Measurements from ENCODE around the gene CELSR1.

The CELSR1 gene

DNA sequence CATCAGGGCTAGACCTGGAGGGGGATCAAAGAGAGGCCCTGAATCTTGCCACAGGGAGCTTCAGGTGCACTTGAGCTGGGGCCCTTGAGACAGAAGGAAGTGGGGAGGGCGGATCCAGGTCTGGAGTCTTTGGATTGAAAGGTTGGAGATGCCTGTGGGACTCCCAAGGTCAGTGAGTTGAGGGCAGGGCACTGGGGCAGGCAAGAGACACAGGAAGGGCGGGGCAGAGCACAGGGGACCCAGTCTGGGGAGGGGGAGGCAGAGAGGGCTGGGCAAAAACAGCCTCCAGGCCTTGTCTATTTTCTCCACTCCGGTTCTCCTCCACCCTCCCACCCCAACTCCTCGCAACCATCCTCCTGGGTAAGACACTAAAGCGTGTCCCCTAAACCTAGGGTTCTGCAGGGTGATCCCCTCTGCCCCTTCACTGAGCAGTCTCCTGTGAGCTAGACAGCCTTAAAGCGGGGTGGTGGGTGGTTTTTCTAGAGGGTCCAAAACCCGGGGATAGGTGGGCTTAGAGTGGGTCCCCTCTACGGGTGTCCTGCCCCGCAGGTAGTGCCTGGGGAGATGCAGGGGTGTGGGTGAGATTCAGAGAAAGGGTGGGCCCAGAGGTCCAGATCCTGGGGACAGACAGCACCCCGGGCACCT lies 38.6 kb upstream of the CELSR1 start:
- no peak for DNase-seq

DNA sequence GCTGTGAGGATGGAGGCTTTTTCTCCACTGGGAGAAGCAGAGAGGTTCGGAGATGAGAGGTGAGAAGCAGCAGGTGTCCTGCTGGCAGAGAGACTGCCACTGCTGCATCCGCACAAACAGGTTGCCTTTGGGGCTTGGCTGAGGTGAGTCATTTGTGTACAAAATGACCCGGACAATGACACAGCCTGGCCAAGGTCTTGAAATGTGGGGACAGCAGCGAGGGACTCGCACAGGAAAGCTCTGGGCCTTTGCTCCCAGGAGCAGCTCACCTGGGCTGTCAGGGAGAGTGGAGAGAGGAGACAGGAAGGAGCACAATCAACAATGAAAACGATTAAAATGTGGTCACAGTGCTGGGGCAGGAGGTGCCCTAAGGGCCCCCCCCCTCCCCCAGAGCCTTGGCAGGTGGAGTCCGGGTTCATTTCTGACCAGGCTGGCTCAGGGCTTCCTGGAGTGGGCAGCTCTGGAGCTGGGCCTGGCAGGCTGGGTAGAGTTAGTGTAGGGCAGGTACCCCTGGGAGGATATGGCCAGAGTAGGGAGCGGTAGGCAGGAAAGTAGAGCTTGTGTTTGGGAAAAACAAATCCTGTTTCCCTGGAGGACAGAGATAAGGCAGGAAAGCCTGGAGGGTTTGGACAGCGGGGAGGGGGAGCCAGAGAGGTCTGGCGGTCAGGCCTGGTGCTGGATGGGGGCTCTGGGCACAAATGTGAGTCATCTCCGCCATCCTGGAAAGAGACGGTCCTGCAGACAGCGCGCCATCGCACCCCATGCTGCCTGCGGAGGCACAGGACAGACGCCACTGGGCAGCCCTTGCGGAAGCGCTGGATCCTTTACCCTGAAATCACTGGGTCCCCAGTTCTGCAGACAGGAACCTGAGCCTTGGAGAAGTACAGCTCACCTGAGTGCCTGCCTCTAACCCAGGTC lies 37.8 kb upstream of the CELSR1 start:
- DNase-seq: no peak

DNA sequence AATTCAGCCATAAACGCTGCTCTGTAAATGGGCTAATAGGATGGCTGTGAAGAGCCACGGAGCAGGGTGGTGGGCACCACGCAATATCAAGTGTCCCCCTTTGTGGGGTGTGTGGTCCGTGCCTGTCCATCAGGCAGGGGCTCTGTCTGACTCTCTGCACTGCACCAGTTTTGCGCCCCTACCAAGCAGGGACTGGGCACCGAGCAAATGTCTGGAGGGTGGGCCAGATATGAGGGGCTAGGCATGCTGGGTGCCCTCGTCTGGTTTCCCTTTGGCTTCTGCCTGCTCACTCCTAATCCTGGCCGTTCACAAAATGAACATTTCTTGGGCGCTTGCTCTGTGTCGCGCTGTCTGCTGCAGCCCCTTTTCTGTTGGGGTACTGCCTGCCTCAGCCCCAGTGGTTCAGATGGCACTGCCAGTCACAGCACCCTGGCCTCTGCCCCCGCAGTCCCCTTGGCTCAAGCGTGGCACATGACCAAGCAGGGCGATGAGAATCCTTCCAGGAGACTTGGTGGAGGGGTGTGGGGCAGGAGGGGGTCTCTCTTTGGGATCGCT lies 37.1 kb upstream of the CELSR1 start:
- DNase-seq: no peak

DNA sequence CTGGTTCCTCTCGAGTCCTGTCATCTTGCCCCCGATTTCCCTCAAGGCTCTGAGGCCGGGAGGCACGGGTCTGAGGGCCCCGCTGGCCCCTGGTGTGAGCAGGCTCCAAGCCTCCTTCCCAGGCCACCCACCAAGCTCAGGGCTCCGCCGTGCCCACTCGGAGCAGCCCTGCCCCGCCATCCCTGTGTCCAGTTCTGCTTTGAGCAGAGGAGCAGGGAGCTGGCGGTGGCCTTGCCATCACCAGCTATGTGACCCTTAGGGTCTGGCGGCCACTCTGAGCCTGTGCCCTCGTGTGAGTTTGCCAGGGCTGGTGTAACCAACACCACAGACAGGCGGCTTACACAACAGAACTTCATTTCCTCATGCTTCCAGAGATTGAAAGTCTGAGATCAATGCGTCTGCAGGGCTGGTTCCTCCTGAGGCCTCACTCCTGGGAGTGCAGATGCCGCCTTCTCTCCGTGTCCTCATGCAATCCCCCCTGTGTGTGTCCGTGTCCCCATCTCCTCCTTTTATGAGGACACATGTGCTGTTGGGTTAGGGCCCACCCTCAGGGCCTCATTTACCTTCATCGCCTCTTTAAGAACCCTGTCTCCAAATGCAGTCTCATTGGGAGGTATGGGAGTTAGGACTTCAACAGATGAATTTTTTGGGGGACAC lies 36.5 kb upstream of the CELSR1 start:
- no peak for DNase-seq

DNA sequence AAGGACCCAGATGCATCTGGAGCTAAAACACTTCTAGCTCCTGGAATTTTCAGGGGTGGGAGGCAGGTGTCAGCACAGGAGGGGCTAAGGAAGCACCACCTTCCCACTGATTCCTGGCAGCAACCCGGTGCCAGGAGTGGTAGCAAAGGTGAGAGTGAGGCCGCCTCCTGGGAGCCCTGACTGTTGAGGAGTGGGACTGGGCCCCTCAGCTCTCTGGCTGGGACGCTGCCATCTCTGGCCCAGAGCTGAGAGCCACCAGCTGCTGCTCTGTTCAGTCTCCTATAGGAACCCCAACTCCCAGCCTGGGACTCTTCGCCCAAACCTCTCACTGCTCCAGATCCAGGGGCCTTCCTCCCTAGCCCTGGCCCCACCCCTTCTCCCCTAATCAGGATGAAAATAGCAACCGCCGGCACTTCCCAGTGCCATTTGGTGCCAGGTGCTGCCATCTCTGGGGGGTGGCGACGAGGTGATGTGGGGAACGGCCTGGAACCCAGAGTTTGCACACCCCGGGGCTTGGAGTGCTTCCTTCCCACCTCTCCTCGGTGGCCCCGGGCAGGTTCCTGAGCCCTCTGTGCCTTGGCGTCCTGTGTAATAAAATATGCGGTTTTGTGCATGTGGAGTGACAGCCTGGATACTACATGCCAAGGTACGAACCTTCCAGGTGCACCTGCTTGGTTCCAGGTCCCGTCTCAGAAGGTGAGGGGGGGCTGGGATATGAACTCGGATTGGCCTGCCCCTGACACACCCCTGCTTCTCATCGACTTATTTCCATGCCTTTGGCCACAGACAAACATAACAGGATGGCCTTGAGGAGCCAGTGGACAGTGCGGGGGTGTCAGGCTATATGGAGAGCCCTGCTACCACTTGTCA lies 35.7 kb upstream of the CELSR1 start:
- DNase-seq: no peak

DNA sequence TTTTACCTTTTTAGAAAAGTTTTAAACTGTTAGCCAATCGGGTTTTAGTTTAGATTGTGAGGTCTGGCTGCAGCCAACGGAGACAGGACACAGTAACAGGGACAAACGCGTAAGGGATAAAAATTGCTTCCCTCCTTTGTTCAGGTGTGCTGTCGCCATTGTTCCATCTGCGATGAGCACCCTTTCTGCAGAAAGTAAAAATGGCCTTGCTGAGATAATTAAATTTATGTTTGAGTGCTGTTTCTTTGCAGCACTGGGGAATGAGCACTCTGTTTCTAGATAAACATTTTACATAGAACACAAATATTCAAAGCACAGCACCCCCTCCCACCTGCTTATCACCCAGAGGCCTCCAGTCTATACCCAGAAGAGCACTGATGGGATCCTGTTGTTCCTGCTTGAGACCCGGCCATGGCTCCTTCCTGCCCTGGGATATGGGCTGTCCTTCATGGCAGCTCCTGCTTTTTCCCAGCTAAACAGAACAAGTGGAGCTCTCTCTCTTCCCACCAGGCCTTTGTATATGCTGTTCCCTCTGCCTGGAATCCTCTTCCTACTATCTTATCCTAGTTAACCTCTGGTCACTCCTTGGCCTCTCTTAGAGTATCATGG lies 34.3 kb upstream of the CELSR1 start:
- no peak for DNase-seq

DNA sequence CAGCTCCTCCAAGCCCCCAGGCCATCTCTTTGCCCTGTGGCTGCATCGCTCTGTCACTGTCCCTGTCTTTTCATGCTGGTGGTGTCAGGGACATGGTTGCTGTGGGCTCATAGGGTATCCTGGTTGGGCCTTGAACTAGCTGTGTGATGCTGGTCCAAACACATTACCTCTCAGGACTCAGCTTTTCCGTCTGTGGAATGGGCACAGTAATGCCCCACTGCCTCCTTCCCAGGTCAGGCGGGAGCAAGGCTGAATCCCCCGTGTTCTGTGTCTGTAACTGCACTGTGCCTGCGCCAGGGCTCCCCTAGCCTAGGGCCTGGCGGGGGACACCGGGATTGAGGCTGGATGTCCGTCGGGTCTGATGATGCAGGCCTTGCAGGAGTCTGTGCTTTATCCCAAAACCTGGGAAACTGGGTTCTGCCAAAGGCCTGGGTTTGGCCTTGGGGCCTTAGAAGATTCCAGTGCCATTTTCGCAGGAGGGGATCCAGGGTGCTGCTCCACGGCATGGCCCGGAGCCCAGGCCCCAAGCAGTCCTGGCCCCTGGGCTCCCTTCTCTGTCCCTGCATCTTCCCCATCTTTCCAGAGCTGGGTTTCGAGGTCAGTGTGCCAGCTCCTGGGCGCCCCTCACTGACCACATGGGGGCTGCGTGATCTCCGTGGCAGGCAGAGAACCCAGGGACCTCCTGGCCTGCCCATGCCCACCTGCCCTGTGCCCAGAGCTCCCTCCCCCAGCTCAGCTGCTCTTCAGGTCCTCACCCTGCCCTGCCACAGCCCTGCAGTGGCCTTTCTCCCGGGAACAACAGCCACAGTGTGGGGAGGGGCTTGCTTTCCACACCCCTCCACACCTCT lies 32.7 kb upstream of the CELSR1 start:
- DNase-seq: no peak

DNA sequence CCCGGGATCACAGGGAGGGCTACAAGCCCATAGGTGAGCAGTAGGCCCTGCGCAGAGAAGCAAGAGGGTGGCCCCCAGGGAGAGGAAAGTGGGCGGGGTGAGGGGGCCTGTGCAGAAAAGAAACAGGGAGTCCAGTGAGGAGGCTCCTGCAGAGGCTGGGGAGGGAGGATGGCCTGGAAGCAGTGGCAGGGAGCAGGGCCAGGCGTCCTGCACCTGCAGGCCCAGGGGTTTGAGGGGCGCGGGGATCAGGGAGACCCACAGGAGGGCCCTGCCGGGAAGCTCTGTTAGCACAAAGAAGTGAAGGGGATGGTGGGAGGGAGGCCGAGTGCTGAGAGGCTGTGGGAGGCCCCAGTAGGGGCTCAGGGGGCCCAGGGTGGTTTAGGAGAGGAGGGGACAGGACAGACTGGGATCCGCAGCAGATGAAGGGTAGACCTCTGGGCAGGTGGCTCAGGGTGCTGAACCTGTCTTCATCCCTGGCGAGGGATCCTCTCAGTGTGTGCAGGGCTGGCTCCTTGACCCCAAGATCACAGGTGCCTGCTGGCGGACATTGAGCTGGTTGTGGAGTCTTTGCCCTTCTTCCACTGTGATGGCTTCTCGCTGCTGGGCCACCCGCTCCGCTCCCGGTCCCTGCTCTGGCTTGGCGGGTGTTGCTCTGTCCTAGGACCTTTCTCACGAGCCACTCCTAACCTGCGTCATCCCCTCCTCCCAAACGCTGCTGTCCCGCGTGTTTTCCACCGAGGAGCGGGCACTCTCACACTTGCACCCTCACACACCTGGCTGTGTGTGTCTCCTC lies 31.8 kb upstream of the CELSR1 start:
- DNase-seq: no peak

DNA sequence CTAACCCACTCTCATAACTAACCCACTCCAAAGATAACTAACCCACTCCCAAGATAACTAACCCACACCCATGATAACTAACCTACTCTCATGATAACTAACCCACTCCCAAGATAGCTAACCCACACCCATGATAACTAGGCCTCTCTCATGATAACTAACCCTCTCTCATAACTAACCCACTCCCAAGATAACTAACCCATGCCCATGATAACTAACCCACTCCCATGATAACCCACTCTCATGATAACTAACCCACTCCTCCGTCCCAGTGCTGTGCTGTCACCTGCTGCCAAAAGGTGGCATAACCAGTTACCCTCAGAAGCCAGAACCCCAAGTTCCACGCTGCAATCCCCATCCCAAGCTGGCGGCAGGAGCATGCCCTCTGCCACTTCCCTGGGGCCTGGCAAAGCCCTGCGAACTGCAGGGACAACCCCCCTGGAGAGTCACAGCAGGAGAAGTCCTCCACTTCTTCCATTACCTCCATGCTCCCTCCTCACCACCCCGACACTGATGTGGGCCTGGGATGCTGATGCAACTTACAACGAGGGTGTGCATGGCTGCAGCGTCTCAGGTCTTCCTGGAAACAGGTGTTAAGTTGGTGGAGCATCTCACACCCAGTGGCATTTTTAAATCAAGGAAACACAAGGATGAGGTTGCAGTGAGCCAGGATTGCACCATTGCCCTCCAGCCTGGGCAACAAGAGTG lies 30.8 kb upstream of the CELSR1 start:
- no peak for DNase-seq

DNA sequence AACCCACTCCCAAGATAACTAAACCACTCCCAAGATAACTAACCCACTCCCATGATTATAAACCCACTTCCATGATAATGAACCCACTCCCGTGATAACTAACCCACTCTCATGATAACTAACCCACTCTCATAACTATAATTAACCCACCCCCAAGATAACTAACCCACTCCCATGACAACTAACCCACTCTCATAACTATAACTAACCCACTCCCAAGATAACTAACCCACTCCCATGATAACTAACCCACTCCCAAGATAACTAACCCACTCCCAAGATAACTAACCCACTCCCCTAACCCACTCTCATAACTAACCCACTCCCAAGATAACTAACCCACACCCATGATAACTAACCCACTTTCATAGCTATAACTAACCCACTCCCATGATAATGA lies 30.1 kb upstream of the CELSR1 start:
- DNase-seq: no peak

DNA sequence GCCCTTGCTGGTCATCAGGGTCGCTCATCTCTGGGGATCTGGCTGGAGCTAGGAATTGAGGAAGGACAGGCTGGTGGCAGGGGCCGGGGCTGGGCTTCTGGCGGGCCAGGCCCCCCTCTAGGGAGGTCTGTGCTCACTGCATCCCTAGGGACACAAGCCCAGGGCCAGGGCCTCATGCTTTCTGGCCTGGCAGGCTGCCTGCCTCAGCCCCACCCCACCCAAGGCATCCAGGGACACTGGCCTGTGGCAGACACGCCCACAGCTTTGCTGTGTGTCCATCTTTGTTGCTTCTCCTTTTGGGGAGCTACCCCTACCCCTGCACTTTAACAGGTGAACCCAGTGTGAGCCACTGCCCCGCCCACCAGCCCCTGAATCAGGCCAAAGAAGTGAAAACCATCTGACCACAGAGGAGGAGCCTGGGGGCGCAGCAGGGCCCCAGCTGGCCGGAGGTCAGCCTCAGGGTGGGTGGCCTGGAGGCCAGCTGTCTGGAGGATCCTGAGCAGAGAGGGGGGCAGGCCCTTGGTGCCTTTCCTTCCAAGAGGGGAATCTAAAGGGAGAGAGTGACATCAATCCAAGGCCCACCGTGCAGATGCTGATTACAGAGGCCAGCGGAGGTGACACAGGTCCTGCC lies 26.8 kb upstream of the CELSR1 start:
- no peak for DNase-seq

DNA sequence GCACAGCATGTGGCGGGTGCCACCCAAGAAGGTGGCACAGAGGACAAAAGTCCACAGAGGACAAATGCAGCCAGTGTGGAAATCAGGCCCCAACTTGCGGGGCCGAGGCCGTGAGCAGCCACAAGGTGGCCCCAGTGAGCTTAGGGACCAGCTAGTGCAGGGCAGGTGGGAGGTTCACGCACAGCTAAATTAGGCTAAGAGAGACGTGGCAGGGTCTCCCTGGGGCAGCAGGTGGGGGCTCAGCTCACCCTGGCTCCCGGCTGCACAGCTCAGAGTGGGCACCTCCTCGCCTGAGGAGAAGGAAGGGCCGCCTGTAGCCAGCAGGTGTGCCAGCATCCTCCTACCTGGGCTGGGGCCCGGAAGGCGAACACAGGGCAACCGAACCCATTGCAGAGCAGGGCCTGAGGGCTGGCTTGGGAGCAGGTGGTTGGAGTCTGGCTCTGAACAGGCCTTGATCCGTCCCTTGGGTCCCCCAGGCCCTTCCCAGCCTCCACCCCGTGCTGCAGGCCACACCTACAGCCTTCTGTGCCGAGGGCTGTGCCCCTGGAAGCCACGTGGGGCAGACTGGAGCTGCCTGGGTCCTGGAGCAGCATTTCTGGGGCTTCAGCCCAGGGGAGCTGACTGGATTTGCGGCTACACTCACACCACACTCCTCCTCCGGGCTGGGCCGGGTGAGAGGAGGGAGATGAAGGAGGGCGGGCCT lies 26.1 kb upstream of the CELSR1 start:
- DNase-seq: peak; percentile 73 to 80

DNA sequence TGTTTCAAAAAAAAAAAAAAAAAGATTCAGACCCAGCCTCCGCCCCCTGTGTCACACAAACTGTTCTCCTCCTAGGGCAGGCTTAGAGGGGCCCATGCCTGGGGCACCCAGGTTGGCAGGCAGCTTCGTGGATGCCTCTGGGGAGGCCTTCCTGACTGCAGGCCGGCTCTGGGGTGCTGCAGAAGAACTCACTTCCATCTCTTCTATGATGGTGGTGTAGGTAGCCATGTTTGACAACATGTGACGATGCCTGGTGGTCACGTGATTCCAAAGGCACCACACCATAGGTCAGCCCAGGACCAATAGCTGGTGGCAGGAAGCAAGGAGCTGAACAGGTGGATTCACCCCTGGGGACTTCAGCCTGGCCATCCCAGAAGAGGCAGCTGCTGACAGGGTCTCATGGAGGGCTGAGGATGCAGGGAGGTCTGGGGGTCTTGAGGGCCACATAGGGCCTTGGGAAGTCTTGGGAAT lies 24.1 kb upstream of the CELSR1 start:
- DNase-seq: no peak

DNA sequence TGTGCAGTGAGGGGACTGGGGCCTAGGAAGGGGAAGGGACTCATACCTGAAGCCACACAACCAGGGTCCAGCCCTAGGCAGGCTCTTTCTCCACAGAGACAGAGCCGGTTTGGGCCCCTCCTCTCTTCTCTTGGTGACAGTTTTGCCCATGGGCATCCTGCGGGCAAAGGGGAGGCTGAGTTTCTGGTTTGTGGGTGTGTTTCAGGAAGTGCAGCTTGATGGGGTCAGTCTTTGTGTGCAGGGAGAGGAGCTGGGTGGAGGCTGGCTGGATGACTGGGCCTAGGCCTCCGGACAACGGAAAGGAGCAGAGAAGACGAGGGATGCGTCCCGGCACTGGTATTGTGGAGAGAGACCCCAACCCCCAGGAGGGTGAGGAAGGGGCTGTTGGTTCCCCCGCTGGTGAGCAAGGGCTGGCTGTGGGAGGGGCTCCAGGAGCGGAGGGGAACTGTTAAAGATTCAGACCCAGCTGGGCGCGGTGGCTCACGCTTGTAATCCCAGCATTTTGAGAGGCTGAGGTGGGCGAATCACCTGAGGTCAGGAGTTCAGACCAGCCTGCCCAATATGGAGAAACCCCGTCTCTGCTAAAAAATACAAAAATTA lies 23.4 kb upstream of the CELSR1 start:
- no peak for DNase-seq

DNA sequence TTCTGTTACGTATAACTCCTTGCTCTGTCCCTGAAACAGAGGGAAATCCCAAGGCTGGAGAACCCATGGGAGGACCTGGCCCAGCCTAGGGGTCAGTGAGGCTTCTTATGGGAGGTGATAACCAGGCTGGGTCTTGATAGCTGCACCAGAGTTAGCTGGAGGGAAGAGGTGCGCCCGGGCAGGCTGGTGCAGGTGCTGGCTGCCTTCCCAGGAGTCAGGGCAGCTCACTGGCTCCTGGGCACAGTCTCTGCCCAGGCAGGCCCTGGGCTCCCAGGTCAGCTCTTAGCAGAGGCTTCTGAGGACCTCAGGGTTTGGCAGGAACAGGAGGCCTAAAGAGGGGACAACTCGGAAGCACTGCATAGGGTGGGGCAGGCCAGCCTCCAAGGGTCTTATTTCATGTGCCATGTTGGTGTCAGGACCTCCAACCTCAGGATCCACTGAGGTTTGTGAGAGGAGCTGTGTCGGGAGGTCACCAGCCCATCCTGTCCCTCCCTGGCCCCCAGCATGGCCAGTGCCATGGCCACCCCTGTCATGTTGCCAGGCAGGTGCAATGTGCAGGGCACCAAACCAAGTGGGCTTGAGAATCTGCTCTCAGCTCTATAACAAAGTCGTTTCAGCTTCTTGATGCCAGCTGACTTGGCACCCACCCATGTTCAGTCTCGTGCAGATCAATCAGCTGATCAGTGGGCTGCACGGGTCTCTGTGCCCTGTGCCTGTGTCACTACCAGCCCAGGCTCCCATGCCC lies 20.5 kb upstream of the CELSR1 start:
- DNase-seq: no peak

DNA sequence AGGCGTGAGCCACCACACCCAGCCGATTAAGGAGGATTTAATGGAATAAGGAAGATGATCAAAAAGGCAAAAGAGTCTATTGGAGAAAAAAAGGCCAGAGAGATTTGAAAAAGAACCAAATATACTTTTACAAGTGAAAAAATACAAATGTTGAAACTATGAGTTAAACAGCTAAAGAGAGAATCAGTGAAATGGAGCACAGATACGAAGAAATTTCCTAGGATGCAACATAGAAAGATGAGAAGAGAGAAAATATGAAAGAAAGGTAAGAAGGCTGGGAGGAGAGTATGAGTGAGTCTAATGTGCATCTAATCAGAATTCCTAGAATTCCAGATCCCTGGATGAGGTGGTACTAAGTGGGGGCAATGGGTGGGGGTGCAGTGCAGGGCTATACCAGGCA lies 19.4 kb upstream of the CELSR1 start:
- DNase-seq: no peak

DNA sequence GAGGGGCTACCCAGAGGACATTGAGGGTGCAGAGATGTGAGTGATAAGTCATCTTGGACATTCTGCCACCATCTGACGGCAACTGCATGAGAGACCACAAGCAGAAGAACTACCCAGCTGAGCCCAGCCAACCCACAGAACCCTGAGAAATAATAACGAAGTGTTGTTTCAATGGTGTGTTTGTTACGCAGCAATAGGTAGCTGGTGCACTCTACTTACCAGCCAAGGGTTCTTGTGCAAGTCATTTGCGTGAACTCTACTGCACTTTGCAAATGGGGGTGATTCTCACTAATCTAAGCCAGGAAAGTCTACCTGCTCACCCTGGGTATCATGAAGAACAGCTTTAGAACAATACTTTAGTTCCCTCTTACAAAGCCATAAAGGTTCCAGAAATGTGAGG lies 15.8 kb upstream of the CELSR1 start:
- DNase-seq: no peak

Data from Kasumi-1 (cell line).